Measurements from ENCODE around the gene C2CD2. TPM values are rescaled to one million over a fixed set of nuclear protein-coding genes. Genes with fewer than 3 reads are reported as not detected.

The C2CD2 gene
- total RNA-seq, 1 experiment from 2014 or later: 50.4 TPM

DNA sequence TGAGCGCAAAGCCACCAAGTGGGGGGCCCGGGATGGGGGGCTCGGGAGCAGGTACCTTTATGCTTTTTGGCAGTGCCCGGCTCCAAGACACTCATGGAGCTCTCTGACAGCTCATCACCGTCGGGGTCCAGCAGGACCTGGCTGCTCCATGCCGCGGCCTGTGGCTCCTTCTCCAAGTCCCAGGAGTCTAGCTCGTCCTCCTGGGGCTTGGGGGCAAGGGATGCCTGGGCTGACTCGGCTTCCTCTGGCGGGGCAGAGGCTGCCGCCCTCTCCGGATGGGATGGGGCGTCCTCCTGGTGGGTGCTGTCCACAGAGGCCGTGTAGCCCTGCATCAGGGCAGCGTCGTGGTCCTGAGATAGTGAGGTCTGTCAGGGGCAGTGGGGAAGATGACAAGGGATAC is 54.8 kb downstream of the C2CD2 start:
- POLR2A ChIA-PET (ENCODE audit: unreplicated experiment): no interaction called here
- ATAC-seq: no peak
- Histone ChIP-seq H3K4me2 (ENCODE audit: low read length) (no peak overlapping the region), H3K27me3 (ENCODE audit: low read length) (no peaks in the 10 kb centered on the region), H3K4me1 (ENCODE audit: insufficient read depth, low read length) (peaks cover 18% of the 10 kb centered on the region), H2AFZ (ENCODE audit: low read length) (no peak overlapping the region), H3F3A (ENCODE audit: low read length, unreplicated experiment) (no peaks in the 10 kb centered on the region), H3K9me2 (replicated peaks; ENCODE audit: low read length) (no peaks in the 10 kb centered on the region), H3K9me3 (ENCODE audit: low read length) (no peaks in the 10 kb centered on the region), H3K4me3 (ENCODE audit: low read length) (no peak overlapping the region), H3K9ac (ENCODE audit: low read length) (no peak overlapping the region), H3K79me2 (ENCODE audit: low read length) (no peaks in the 10 kb centered on the region), H3K27ac (ENCODE audit: low read length) (no peak overlapping the region), H4K20me1 (ENCODE audit: low read length) (no peaks in the 10 kb centered on the region), H3K36me3 (ENCODE audit: low read depth, low read length) (peaks cover 32% of the 10 kb centered on the region)
- intact Hi-C loops (cut with micrococcal nuclease): no loop called here
- CTCF ChIA-PET: no interaction called here
- BruUV-seq (replicated peaks): no TSS peak
- no peak for DNase-seq
- no peak for TF ChIP-seq EZH2 (IDR thresholded peaks at IDR 0.05; ENCODE audit: low read length, unreplicated experiment)

GRCh38 chr21:41897700-41898099 is 56.1 kb downstream of the C2CD2 start:
- ChIA-PET CTCF (no interaction called here), POLR2A (ENCODE audit: unreplicated experiment) (no interaction called here)
- Histone ChIP-seq H3K27me3 (ENCODE audit: low read length) (no peaks in the 10 kb centered on the region), H3K4me1 (ENCODE audit: insufficient read depth, low read length) (peaks cover 18% of the 10 kb centered on the region), H3K9me2 (replicated peaks; ENCODE audit: low read length) (no peaks in the 10 kb centered on the region), H3K9me3 (ENCODE audit: low read length) (no peaks in the 10 kb centered on the region), H3K79me2 (ENCODE audit: low read length) (no peaks in the 10 kb centered on the region), H3F3A (ENCODE audit: low read length, unreplicated experiment) (no peaks in the 10 kb centered on the region), H4K20me1 (ENCODE audit: low read length) (no peaks in the 10 kb centered on the region), H3K4me3 (ENCODE audit: low read length) (no peak overlapping the region), H3K9ac (ENCODE audit: low read length) (no peak overlapping the region), H3K4me2 (ENCODE audit: low read length) (no peak overlapping the region), H3K27ac (ENCODE audit: low read length) (no peak overlapping the region), H3K36me3 (ENCODE audit: low read depth, low read length) (peaks cover 28% of the 10 kb centered on the region), H2AFZ (ENCODE audit: low read length) (no peak overlapping the region)
- ATAC-seq (no peak), DNase-seq (no peak)
- TF ChIP-seq EZH2phosphoT487 (IDR thresholded peaks at IDR 0.05; ENCODE audit: borderline replicate concordance, low read length) (no peak), EZH2 (IDR thresholded peaks at IDR 0.05; ENCODE audit: low read length, unreplicated experiment) (no peak), CTCF (conservative IDR thresholded peaks at IDR 0.05; ENCODE audit: low read depth, low read length) (no peak)
- intact Hi-C loops (cut with micrococcal nuclease): no loop called here
- no TSS peak for BruUV-seq (replicated peaks)

DNA sequence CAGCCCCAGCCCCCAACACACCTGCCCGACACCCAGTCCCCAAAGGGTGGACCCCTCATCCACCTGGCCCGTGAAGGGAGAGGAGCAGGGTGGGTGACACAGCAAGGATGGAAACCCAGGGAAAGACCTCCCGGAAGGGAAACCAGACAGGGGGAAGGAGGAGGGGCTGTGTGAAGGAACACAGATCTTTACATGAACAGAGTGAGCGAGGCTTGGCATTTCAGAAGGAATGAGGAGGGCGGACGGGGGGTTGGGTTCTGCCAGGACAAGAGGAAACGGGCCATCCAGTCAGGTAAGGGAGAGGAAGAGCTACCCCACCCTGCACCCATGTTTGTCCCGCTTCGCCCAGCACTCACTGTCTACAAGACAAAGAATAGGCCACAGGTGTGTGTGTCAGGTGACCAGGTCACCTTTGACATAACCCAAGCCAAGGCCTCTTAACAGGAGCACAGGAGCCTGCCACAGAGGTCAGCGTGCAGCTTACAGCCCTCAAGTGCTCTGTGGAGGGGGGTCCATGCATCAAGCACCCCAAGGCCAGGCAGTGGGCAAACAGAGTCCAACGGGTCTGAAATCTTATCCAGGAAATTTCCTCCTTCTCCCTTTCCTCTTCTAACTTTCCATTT is 56.7 kb downstream of the C2CD2 start:
- H3K4me2 ChIP-seq (ENCODE audit: low read length): no peak overlapping the region
- peaks cover 25% of the 10 kb centered on the region for H3K36me3 ChIP-seq (ENCODE audit: low read depth, low read length)
- no peak for TF ChIP-seq EZH2phosphoT487 (IDR thresholded peaks at IDR 0.05; ENCODE audit: borderline replicate concordance, low read length)
- no peak for TF ChIP-seq EZH2 (IDR thresholded peaks at IDR 0.05; ENCODE audit: low read length, unreplicated experiment)
- TF ChIP-seq CTCF (conservative IDR thresholded peaks at IDR 0.05; ENCODE audit: low read depth, low read length): no peak
- H3K9ac ChIP-seq (ENCODE audit: low read length): no peak overlapping the region
- H3K4me1 ChIP-seq (ENCODE audit: insufficient read depth, low read length): peaks cover 18% of the 10 kb centered on the region
- H3K4me3 ChIP-seq (ENCODE audit: low read length): no peak overlapping the region
- no peaks in the 10 kb centered on the region for H3K79me2 ChIP-seq (ENCODE audit: low read length)
- ChIA-PET CTCF (interaction anchor here (0.6 kb wide), 1 partner anchor 310 kb away, joined by 3 read pairs; no protein-coding TSS in a partner anchor), POLR2A (ENCODE audit: unreplicated experiment) (no interaction called here)
- H3F3A ChIP-seq (ENCODE audit: low read length, unreplicated experiment): no peaks in the 10 kb centered on the region
- no peaks in the 10 kb centered on the region for H3K9me2 ChIP-seq (replicated peaks; ENCODE audit: low read length)
- no peaks in the 10 kb centered on the region for H4K20me1 ChIP-seq (ENCODE audit: low read length)
- DNase-seq: no peak
- H2AFZ ChIP-seq (ENCODE audit: low read length): no peak overlapping the region
- no TSS peak for BruUV-seq (replicated peaks)
- H3K27me3 ChIP-seq (ENCODE audit: low read length): no peaks in the 10 kb centered on the region
- intact Hi-C loops (cut with micrococcal nuclease): no loop called here
- no peak for ATAC-seq
- no peak overlapping the region for H3K27ac ChIP-seq (ENCODE audit: low read length)
- H3K9me3 ChIP-seq (ENCODE audit: low read length): no peaks in the 10 kb centered on the region

Measured in PC-3 (cell line).